GM18508 (cell line): Measurements from ENCODE around the gene PLIN5.

Experiments used
- ATAC-seq: cut with Tn5 transposase; IDR thresholded peaks from one replicate; pipeline ENCODE4 v1.9.1; 2021; ENCODE audit warnings: moderate number of reproducible peaks; ENCODE audit not compliant: insufficient read depth, unreplicated experiment

The PLIN5 gene

GRCh38 chr19:4524808-4525562, 10.0 kb downstream of the PLIN5 start:
- no peak for ATAC-seq

GRCh38 chr19:4523306-4524110, 11.5 kb downstream of the PLIN5 start:
- ATAC-seq: no peak

GRCh38 chr19:4522291-4523002, 12.6 kb downstream of the PLIN5 start:
- ATAC-seq: no peak

- ATAC-seq: no peak
These were observed 13.2 kb downstream of the PLIN5 start for GRCh38 chr19:4521888-4522242.

GRCh38 chr19:4521170-4521887, 13.7 kb downstream of the PLIN5 start:
- ATAC-seq: no peak

GRCh38 chr19:4519521-4520277, 15.3 kb downstream of the PLIN5 start:
- no peak for ATAC-seq

GRCh38 chr19:4519172-4519496, 15.9 kb downstream of the PLIN5 start:
- no peak for ATAC-seq

- no peak for ATAC-seq
These were observed 16.5 kb downstream of the PLIN5 start, which contains the start of gene PLIN4 for GRCh38 chr19:4518345-4519171. Gene PLIN4, minus strand, starts transcription at chr19:4518486. Its CDS starts 214 bp downstream, at chr19:4518272.

- no peak for ATAC-seq
These were observed 17.5 kb downstream of the PLIN5 start for GRCh38 chr19:4517451-4518057.

GRCh38 chr19:4516939-4517300, 18.1 kb downstream of the PLIN5 start:
- no peak for ATAC-seq

GRCh38 chr19:4516199-4516938, 18.7 kb downstream of the PLIN5 start:
- ATAC-seq: no peak

GRCh38 chr19:4515732-4516131, 19.3 kb downstream of the PLIN5 start:
- no peak for ATAC-seq

- ATAC-seq: no peak
These were observed 21.8 kb downstream of the PLIN5 start for GRCh38 chr19:4513248-4513647.

- no peak for ATAC-seq
These were observed 23.0 kb downstream of the PLIN5 start for GRCh38 chr19:4512070-4512469.

- no peak for ATAC-seq
These were observed 23.5 kb downstream of the PLIN5 start for GRCh38 chr19:4511300-4512054.

GRCh38 chr19:4510435-4511255, 24.4 kb downstream of the PLIN5 start:
- no peak for ATAC-seq
